ENCODE results near the gene TMEM131. TPM values are rescaled to one million over a fixed set of nuclear protein-coding genes. Genes with fewer than 3 reads are reported as not detected.

The TMEM131 gene
- total and polyA plus RNA-seq, 2 donors = 11.4 to 15.6 TPM

GRCh38 chr2:97732436-97733340, 263.1 kb downstream of the TMEM131 start:
- Histone ChIP-seq H3K4me1 (ENCODE audit: control insufficient read depth in 2 of 2, insufficient read depth in 2 of 2, low read length in 2 of 2) (peaks cover 0 to 2% of the 10 kb centered on the region in 2 donors), H3K9me3 (ENCODE audit: control insufficient read depth in 2 of 2, insufficient read depth in 1 of 2, low read length in 1 of 2) (peaks cover 0 to 9% of the 10 kb centered on the region in 2 donors), H3K4me3 (ENCODE audit: low read length in 2 of 2) (no peak overlapping the region), H3K36me3 (ENCODE audit: control insufficient read depth in 2 of 2, insufficient read depth in 2 of 2, low read length in 1 of 2) (peaks cover 84 to 93% of the 10 kb centered on the region in 2 donors), H3K27ac (ENCODE audit: low read depth in 1 of 2, low read length in 1 of 2) (no peak overlapping the region), H3K27me3 (ENCODE audit: control insufficient read depth in 2 of 2, insufficient read depth in 1 of 2, low read length in 1 of 2) (no peaks in the 10 kb centered on the region)
- DNase-seq (ENCODE audit: low read depth in 6 of 9, low spot score in 9 of 9) = no peak
- 99% methylated on average over 28 of the region's 28 CpGs for WGBS

GRCh38 chr2:97731274-97732020, 264.3 kb downstream of the TMEM131 start:
- Histone ChIP-seq H3K36me3 (ENCODE audit: control insufficient read depth in 2 of 2, insufficient read depth in 2 of 2, low read length in 1 of 2) (peaks cover 84 to 94% of the 10 kb centered on the region in 2 donors), H3K9me3 (ENCODE audit: control insufficient read depth in 2 of 2, insufficient read depth in 1 of 2, low read length in 1 of 2) (peaks cover 0 to 9% of the 10 kb centered on the region in 2 donors), H3K27ac (ENCODE audit: low read depth in 1 of 2, low read length in 1 of 2) (no peak overlapping the region), H3K4me3 (ENCODE audit: low read length in 2 of 2) (no peak overlapping the region), H3K27me3 (ENCODE audit: control insufficient read depth in 2 of 2, insufficient read depth in 1 of 2, low read length in 1 of 2) (no peaks in the 10 kb centered on the region), H3K4me1 (ENCODE audit: control insufficient read depth in 2 of 2, insufficient read depth in 2 of 2, low read length in 2 of 2) (peaks cover 0 to 3% of the 10 kb centered on the region in 2 donors)
- 97% methylated on average over 12 of the region's 12 CpGs for WGBS
- DNase-seq (ENCODE audit: low read depth in 6 of 9, low spot score in 9 of 9) = no peak

- peaks cover 86 to 95% of the 10 kb centered on the region in 2 donors for H3K36me3 ChIP-seq (ENCODE audit: control insufficient read depth in 2 of 2, insufficient read depth in 2 of 2, low read length in 1 of 2)
- H3K27me3 ChIP-seq (ENCODE audit: control insufficient read depth in 2 of 2, insufficient read depth in 1 of 2, low read length in 1 of 2) = no peaks in the 10 kb centered on the region
- no peak overlapping the region for H3K4me3 ChIP-seq (ENCODE audit: low read length in 2 of 2)
- 94% methylated on average over 1 of the region's 1 CpG for WGBS
- no peak for DNase-seq (ENCODE audit: low read depth in 6 of 9, low spot score in 9 of 9)
- H3K4me1 ChIP-seq (ENCODE audit: control insufficient read depth in 2 of 2, insufficient read depth in 2 of 2, low read length in 2 of 2) = peaks cover 0 to 3% of the 10 kb centered on the region in 2 donors
- no peak overlapping the region for H3K27ac ChIP-seq (ENCODE audit: low read depth in 1 of 2, low read length in 1 of 2)
- peaks cover 0 to 9% of the 10 kb centered on the region in 2 donors for H3K9me3 ChIP-seq (ENCODE audit: control insufficient read depth in 2 of 2, insufficient read depth in 1 of 2, low read length in 1 of 2)
Measured at GRCh38 chr2:97730245-97730644, 265.5 kb downstream of the TMEM131 start.

GRCh38 chr2:97728091-97728731, 267.5 kb downstream of the TMEM131 start:
- peak overlapping the region in 1 of 2 donors; percentile 46 for H3K27ac ChIP-seq (ENCODE audit: low read depth in 1 of 2, low read length in 1 of 2)
- H3K36me3 ChIP-seq (ENCODE audit: control insufficient read depth in 2 of 2, insufficient read depth in 2 of 2, low read length in 1 of 2) = peaks cover 86 to 95% of the 10 kb centered on the region in 2 donors
- 90% methylated on average over 12 of the region's 12 CpGs for WGBS
- H3K9me3 ChIP-seq (ENCODE audit: control insufficient read depth in 2 of 2, insufficient read depth in 1 of 2, low read length in 1 of 2) = peaks cover 0 to 9% of the 10 kb centered on the region in 2 donors
- DNase-seq (ENCODE audit: low read depth in 6 of 9, low spot score in 9 of 9) = no peak
- H3K27me3 ChIP-seq (ENCODE audit: control insufficient read depth in 2 of 2, insufficient read depth in 1 of 2, low read length in 1 of 2) = no peaks in the 10 kb centered on the region
- H3K4me3 ChIP-seq (ENCODE audit: low read length in 2 of 2) = no peak overlapping the region
- peaks cover 0 to 3% of the 10 kb centered on the region in 2 donors for H3K4me1 ChIP-seq (ENCODE audit: control insufficient read depth in 2 of 2, insufficient read depth in 2 of 2, low read length in 2 of 2)

- 98% methylated on average over 7 of the region's 7 CpGs for WGBS
Measured at GRCh38 chr2:97727296-97727695, 268.5 kb downstream of the TMEM131 start.

GRCh38 chr2:97726261-97727064, 269.3 kb downstream of the TMEM131 start:
- Histone ChIP-seq H3K36me3 (ENCODE audit: control insufficient read depth in 2 of 2, insufficient read depth in 2 of 2, low read length in 1 of 2) (peaks cover 72 to 82% of the 10 kb centered on the region in 2 donors), H3K4me1 (ENCODE audit: control insufficient read depth in 2 of 2, insufficient read depth in 2 of 2, low read length in 2 of 2) (peaks cover 0 to 5% of the 10 kb centered on the region in 2 donors), H3K4me3 (ENCODE audit: low read length in 2 of 2) (no peak overlapping the region), H3K27me3 (ENCODE audit: control insufficient read depth in 2 of 2, insufficient read depth in 1 of 2, low read length in 1 of 2) (no peaks in the 10 kb centered on the region), H3K27ac (ENCODE audit: low read depth in 1 of 2, low read length in 1 of 2) (no peak overlapping the region), H3K9me3 (ENCODE audit: control insufficient read depth in 2 of 2, insufficient read depth in 1 of 2, low read length in 1 of 2) (peaks cover 0 to 6% of the 10 kb centered on the region in 2 donors)
- no peak for DNase-seq (ENCODE audit: low read depth in 6 of 9, low spot score in 9 of 9)
- WGBS = 71% methylated on average over 4 of the region's 4 CpGs

More at GRCh38 chr2:97727296-97727695, 268.5 kb downstream of the TMEM131 start:
- Histone ChIP-seq H3K27me3 (ENCODE audit: control insufficient read depth in 2 of 2, insufficient read depth in 1 of 2, low read length in 1 of 2) (no peaks in the 10 kb centered on the region), H3K27ac (ENCODE audit: low read depth in 1 of 2, low read length in 1 of 2) (no peak overlapping the region), H3K9me3 (ENCODE audit: control insufficient read depth in 2 of 2, insufficient read depth in 1 of 2, low read length in 1 of 2) (peaks cover 0 to 7% of the 10 kb centered on the region in 2 donors), H3K4me3 (ENCODE audit: low read length in 2 of 2) (no peak overlapping the region), H3K4me1 (ENCODE audit: control insufficient read depth in 2 of 2, insufficient read depth in 2 of 2, low read length in 2 of 2) (peaks cover 0 to 3% of the 10 kb centered on the region in 2 donors), H3K36me3 (ENCODE audit: control insufficient read depth in 2 of 2, insufficient read depth in 2 of 2, low read length in 1 of 2) (peaks cover 80 to 88% of the 10 kb centered on the region in 2 donors)
- no peak for DNase-seq (ENCODE audit: low read depth in 6 of 9, low spot score in 9 of 9)

GRCh38 chr2:97724946-97725688, 270.6 kb downstream of the TMEM131 start:
- Histone ChIP-seq H3K27ac (ENCODE audit: low read depth in 1 of 2, low read length in 1 of 2) (no peak overlapping the region), H3K4me1 (ENCODE audit: control insufficient read depth in 2 of 2, insufficient read depth in 2 of 2, low read length in 2 of 2) (peaks cover 4 to 10% of the 10 kb centered on the region in 2 donors), H3K9me3 (ENCODE audit: control insufficient read depth in 2 of 2, insufficient read depth in 1 of 2, low read length in 1 of 2) (peaks cover 0 to 3% of the 10 kb centered on the region in 2 donors), H3K36me3 (ENCODE audit: control insufficient read depth in 2 of 2, insufficient read depth in 2 of 2, low read length in 1 of 2) (peaks cover 68 to 82% of the 10 kb centered on the region in 2 donors), H3K27me3 (ENCODE audit: control insufficient read depth in 2 of 2, insufficient read depth in 1 of 2, low read length in 1 of 2) (no peaks in the 10 kb centered on the region), H3K4me3 (ENCODE audit: low read length in 2 of 2) (no peak overlapping the region)
- no peak for DNase-seq (ENCODE audit: low read depth in 6 of 9, low spot score in 9 of 9)
- WGBS = 97% methylated on average over 31 of the region's 31 CpGs

- Histone ChIP-seq H3K4me1 (ENCODE audit: control insufficient read depth in 2 of 2, insufficient read depth in 2 of 2, low read length in 2 of 2) (peaks cover 9 to 16% of the 10 kb centered on the region in 2 donors), H3K27ac (ENCODE audit: low read depth in 1 of 2, low read length in 1 of 2) (no peak overlapping the region), H3K27me3 (ENCODE audit: control insufficient read depth in 2 of 2, insufficient read depth in 1 of 2, low read length in 1 of 2) (no peaks in the 10 kb centered on the region), H3K4me3 (ENCODE audit: low read length in 2 of 2) (no peak overlapping the region), H3K36me3 (ENCODE audit: control insufficient read depth in 2 of 2, insufficient read depth in 2 of 2, low read length in 1 of 2) (peaks cover 69 to 83% of the 10 kb centered on the region in 2 donors), H3K9me3 (ENCODE audit: control insufficient read depth in 2 of 2, insufficient read depth in 1 of 2, low read length in 1 of 2) (no peaks in the 10 kb centered on the region)
- WGBS = 97% methylated on average over 17 of the region's 17 CpGs
- DNase-seq (ENCODE audit: low read depth in 6 of 9, low spot score in 9 of 9) = no peak
Measured at GRCh38 chr2:97724501-97724900, 271.2 kb downstream of the TMEM131 start.

Measured in thymus (tissue), 11 donors.